PC-9 (cell line): ENCODE data around the gene ZNF416. TPM values are rescaled to one million over a fixed set of nuclear protein-coding genes. Genes with fewer than 3 reads are reported as not detected.
A peak's percentile ranks its signal among the peaks of the same experiment; 100 is the strongest.

ENCODE experiments used
- BruUV-seq: library from RNA; stranded (reverse); fragments of 400-500 nt; replicated peaks from 2 replicates; lab custom pipeline; 2021; lab: Mats Ljungman, UMichigan
- CTCF ChIA-PET: fragments of 300-600 bp; sonication (Branson Sonifier 250); formaldehyde crosslinking; loops from one replicate; lab custom pipeline; 2022; ENCODE audit warnings: antibody characterized with exemption; lab: Charles Lee
- POLR2A ChIA-PET: fragments of 300-600 bp; sonication (Branson Sonifier 250); formaldehyde crosslinking; loops from one replicate; lab custom pipeline; 2022; ENCODE audit warnings: antibody characterized with exemption; ENCODE audit not compliant: unreplicated experiment; lab: Charles Lee
- DNase-seq, 2 experiments: peaks; one replicate each; pipeline versions ENCODE4 v3.0.0 to v3.0.0-alpha.2; 2015 to 2022; ENCODE audit warnings: mixed read lengths in 1 of 2
- H2AFZ ChIP-seq: fragments of 200-600 bp; sonication (generic); 2 replicates; pipeline ENCODE4 v1.8.1; 2017; ENCODE audit warnings: antibody characterized with exemption
- H3F3A ChIP-seq: fragments of 200-600 bp; sonication (generic); 2 replicates; pipeline ENCODE4 v1.8.1; 2017; ENCODE audit warnings: antibody characterized with exemption, mild to moderate bottlenecking, low read depth; ENCODE audit not compliant: insufficient read depth
- H3K27ac ChIP-seq: fragments of 200-600 bp; sonication (generic); 2 replicates; pipeline ENCODE4 v1.6.1; 2016; ENCODE audit warnings: mixed run types
- H3K27me3 ChIP-seq: fragments of 200-600 bp; sonication (generic); 2 replicates; pipeline ENCODE4 v1.6.1; 2016; ENCODE audit warnings: low read depth, mixed run types; ENCODE audit not compliant: insufficient read depth
- H3K36me3 ChIP-seq: fragments of 200-600 bp; sonication (generic); 2 replicates; pipeline ENCODE4 v1.6.1; 2016; ENCODE audit warnings: low read depth, mixed run types
- H3K4me1 ChIP-seq: fragments of 200-600 bp; sonication (generic); replicated peaks from 2 replicates; pipeline ENCODE4 v1.6.1; 2016; ENCODE audit warnings: mixed run types; ENCODE audit not compliant: insufficient read depth
- H3K4me2 ChIP-seq: fragments of 200-600 bp; sonication (generic); 2 replicates; pipeline ENCODE4 v1.6.1; 2017; ENCODE audit warnings: mixed run types
- H3K4me3 ChIP-seq: fragments of 200-600 bp; sonication (generic); 2 replicates; pipeline ENCODE4 v1.6.1; 2016; ENCODE audit warnings: mixed run types
- H3K79me2 ChIP-seq: fragments of 200-600 bp; sonication (generic); 2 replicates; pipeline ENCODE4 v1.6.1; 2017; ENCODE audit warnings: low read depth, mixed run types
- H3K9me2 ChIP-seq: fragments of 200-600 bp; sonication (generic); 2 replicates; pipeline ENCODE4 v1.8.1; 2017; ENCODE audit warnings: mild to moderate bottlenecking; ENCODE audit not compliant: insufficient read depth
- H3K9me3 ChIP-seq: fragments of 200-600 bp; sonication (generic); 2 replicates; pipeline ENCODE4 v1.8.1; 2016; ENCODE audit warnings: low read depth; ENCODE audit not compliant: insufficient read depth
- H4K20me1 ChIP-seq: fragments of 200-600 bp; sonication (generic); 2 replicates; pipeline ENCODE4 v1.8.1; 2017; ENCODE audit not compliant: insufficient read depth
- EZH2 ChIP-seq: fragments of 200-600 bp; sonication (generic); IDR thresholded peaks from 2 replicates; pipeline ENCODE4 v1.8.0; 2017; ENCODE audit warnings: antibody characterized with exemption, low read depth
- intact Hi-C: fragments of 100-400 bp; cut with micrococcal nuclease; formaldehyde crosslinking; loops from one replicate; pipeline ENCODE4 v1.10.0; 2022; ENCODE audit not compliant: unreplicated experiment
- total RNA-seq: library from RNA; stranded (reverse); gene quantifications from 2 replicates; pipeline ENCODE4 v1.2.3, GENCODE V29; 2021
- TF ChIP-seq, protein P1 (sequence below): fragments of 200-600 bp; sonication (generic); conservative IDR thresholded peaks from 2 replicates; pipeline ENCODE4 v1.6.1; 2017; ENCODE audit warnings: mixed run types, antibody characterized with exemption, mild to moderate bottlenecking, moderate library complexity

The ZNF416 gene
- total RNA-seq, 1 experiment from 2014 or later, result 5.6 TPM

DNA sequence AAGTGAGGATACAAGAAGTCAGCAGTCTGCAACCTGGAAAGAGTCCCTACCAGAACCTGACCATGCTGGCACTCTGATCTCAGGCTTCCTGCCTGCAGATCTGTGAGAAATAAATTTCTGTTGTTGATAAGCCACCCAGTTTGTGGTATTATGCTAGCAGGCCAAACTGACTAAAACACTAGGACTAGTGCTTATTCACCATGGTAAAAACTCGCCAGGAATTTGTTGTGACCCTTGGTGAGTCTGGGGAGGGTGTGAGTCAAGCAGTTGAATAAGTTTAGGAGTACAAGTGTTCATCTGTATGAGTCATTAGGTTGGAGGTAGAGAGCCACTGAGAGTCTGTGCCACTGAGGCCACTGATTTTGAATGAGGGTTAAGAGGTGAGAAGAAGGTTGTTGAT, 8.8 kb upstream of the ZNF416 start:
- H3K9me3 ChIP-seq, result peaks cover 29% of the 10 kb centered on the region
- no TSS peak for BruUV-seq

DNA sequence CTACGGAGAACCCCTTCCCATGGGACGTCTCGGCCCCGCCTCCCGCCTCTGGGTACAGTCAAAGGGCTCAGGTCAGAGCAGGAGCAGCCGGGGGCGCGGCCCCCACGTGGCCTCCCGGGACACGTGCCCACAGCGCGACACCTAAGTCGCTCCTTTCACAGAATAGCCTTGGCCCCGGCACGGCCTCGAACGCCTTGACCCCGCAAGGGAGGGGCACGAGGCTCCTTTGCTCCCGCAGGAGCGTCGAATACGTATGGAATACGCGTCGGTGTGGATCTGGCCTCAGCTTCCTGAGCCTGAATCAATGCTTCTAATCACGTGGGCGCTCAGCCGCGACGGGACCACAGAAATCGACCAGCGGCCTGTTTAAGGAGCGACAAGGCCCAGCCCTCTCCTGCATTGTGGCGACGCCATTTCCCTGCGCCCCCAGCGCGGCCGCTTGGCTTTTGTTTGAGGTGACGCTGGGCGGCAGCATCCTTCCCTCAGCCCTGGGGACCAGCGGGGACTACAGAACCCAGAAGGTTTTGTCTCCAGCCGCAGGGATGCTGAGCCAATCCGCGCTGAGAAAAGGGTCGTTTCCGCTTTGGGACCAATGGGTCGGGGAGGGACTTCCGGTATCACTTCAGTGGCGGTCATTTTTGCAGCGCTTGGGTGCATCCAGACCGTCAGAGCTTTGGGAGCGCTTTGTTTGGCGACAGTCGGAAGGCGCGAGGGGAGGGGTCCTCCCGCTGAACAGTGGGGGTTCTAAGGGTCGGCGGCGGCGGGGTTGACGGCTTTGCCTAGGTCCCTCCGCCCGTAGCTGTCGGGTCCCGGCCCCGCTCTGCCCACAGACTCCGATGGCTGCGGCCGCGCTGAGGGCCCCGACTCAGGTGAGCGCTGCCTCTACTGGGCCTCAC, 5.1 kb upstream of the ZNF416 start, which contains the start of gene ZIK1:
TSS of gene ZIK1 (plus strand) at position 625 of the 896 bp plus-strand sequence. CDS start at position 837, 212 bp downstream.
- Histone ChIP-seq H3K27me3 (0 out of 2 replicates have a peak, but pooled peaks cover 3% of the 10 kb centered on the region), H3F3A (no peaks in the 10 kb centered on the region), H3K9me2 (no peaks in the 10 kb centered on the region), H3K27ac (no peak within 1 kb of the TSS), H3K4me2 (no peak within 1 kb of the TSS), H2AFZ (no peak within 1 kb of the TSS), H4K20me1 (no peaks in the 10 kb centered on the region), H3K4me3 (no peak within 1 kb of the TSS), H3K36me3 (no peaks in the 10 kb centered on the region), H3K9me3 (peaks cover 17% of the 10 kb centered on the region), H3K4me1 (peaks cover 4% of the 10 kb centered on the region; the same call in 1 of the 2 replicates), H3K79me2 (no peaks in the 10 kb centered on the region)
- intact Hi-C loops, result no loop called here
- no peak for TF ChIP-seq EZH2
- TF ChIP-seq, protein P1, sequence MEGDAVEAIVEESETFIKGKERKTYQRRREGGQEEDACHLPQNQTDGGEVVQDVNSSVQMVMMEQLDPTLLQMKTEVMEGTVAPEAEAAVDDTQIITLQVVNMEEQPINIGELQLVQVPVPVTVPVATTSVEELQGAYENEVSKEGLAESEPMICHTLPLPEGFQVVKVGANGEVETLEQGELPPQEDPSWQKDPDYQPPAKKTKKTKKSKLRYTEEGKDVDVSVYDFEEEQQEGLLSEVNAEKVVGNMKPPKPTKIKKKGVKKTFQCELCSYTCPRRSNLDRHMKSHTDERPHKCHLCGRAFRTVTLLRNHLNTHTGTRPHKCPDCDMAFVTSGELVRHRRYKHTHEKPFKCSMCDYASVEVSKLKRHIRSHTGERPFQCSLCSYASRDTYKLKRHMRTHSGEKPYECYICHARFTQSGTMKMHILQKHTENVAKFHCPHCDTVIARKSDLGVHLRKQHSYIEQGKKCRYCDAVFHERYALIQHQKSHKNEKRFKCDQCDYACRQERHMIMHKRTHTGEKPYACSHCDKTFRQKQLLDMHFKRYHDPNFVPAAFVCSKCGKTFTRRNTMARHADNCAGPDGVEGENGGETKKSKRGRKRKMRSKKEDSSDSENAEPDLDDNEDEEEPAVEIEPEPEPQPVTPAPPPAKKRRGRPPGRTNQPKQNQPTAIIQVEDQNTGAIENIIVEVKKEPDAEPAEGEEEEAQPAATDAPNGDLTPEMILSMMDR, result no peak
- DNase-seq, result peak in 1 of 2 experiments; percentile 49
- ChIA-PET CTCF (no interaction called here), POLR2A (no interaction called here)
- no TSS peak for BruUV-seq

More for the DNA sequence above, 8.8 kb upstream of the ZNF416 start:
- no peaks in the 10 kb centered on the region for H3K36me3 ChIP-seq
- no peaks in the 10 kb centered on the region for H3K9me2 ChIP-seq
- no peaks in the 10 kb centered on the region for H3F3A ChIP-seq
- H3K4me1 ChIP-seq, result no peaks in the 10 kb centered on the region
- intact Hi-C loops, result no loop called here
- H3K27ac ChIP-seq, result no peak overlapping the region
- ChIA-PET CTCF (no interaction called here), POLR2A (no interaction called here)
- H3K4me3 ChIP-seq, result no peak overlapping the region
- no peak overlapping the region for H3K4me2 ChIP-seq
- no peaks in the 10 kb centered on the region for H4K20me1 ChIP-seq
- TF ChIP-seq, protein P1, result no peak
- TF ChIP-seq EZH2, result no peak
- no peak overlapping the region for H2AFZ ChIP-seq
- no peaks in the 10 kb centered on the region for H3K27me3 ChIP-seq
- peak in 1 of 2 experiments; percentile 39 for DNase-seq
- no peaks in the 10 kb centered on the region for H3K79me2 ChIP-seq

DNA sequence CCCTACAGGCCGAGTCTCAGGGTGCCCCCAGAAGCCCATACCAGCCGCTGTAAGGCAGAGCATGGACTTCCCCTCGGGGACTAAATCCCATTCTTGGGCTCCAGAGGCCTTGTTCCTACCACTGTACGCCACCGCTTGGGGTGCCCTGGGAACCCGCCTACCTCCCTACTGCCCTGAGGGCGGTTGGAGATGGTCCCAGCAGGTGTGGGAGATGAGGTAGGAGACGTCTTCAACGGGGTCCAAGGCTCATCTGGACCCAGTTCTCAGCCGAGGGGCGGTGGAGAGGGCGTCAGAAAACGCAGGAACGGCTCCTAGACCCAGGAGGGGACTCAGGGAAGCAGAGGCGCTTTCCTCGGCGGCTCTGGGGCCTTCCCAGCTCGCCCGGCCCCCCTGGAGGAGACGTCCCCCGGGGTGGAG, 4.4 kb upstream of the ZNF416 start:
- Histone ChIP-seq H3F3A (no peaks in the 10 kb centered on the region), H3K4me1 (peaks cover 4% of the 10 kb centered on the region; the same call in 1 of the 2 replicates), H3K9me2 (no peaks in the 10 kb centered on the region), H3K27ac (no peak overlapping the region), H3K36me3 (no peaks in the 10 kb centered on the region), H3K4me3 (no peak overlapping the region), H3K27me3 (0 out of 2 replicates have a peak, but pooled peaks cover 3% of the 10 kb centered on the region), H3K4me2 (no peak overlapping the region), H2AFZ (no peak overlapping the region), H3K79me2 (peaks cover 4% of the 10 kb centered on the region; the same call in 1 of the 2 replicates), H3K9me3 (peaks cover 16% of the 10 kb centered on the region), H4K20me1 (no peaks in the 10 kb centered on the region)
- POLR2A ChIA-PET, result no interaction called here
- no TSS peak for BruUV-seq
- intact Hi-C loops, result no loop called here
- no peak for DNase-seq
- TF ChIP-seq, protein P1, result no peak
- TF ChIP-seq EZH2, result no peak
- CTCF ChIA-PET, result no interaction called here
